GM20000 (cell line): ENCODE data around the gene TMEM59L.

Experiments
- DNase-seq: peaks from one replicate; pipeline ENCODE4 v3.0.0; 2012; ENCODE audit warnings: low spot score
- TF ChIP-seq, protein P1 (sequence below): IDR thresholded peaks from 2 replicates; pipeline ENCODE4 v1.5.1; 2012; ENCODE audit warnings: mild to moderate bottlenecking, control low read depth; ENCODE audit errors: extremely low read depth, missing control alignments

Gene TMEM59L

DNA sequence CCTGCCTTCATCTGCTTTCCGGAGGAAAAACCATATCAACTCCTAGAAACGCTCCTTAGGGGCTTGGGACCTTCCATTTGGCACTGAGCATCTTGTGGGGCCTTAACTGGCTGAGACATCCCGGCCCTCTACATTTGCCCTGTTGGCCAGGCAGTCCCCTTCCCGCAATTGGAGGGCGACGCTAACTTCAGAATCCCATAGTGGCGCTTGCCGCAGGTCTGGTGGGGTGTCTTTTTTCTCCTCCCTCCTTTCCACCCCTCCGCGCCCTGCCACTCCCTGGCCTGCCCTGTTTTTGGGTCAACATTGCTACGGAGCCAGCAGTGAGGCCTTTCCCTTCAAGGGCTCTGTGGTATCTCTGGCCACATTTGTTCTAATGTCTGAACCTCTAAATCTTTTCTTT is 57.2 kb downstream of the TMEM59L start:
- no peak for DNase-seq
- TF ChIP-seq, protein P1, sequence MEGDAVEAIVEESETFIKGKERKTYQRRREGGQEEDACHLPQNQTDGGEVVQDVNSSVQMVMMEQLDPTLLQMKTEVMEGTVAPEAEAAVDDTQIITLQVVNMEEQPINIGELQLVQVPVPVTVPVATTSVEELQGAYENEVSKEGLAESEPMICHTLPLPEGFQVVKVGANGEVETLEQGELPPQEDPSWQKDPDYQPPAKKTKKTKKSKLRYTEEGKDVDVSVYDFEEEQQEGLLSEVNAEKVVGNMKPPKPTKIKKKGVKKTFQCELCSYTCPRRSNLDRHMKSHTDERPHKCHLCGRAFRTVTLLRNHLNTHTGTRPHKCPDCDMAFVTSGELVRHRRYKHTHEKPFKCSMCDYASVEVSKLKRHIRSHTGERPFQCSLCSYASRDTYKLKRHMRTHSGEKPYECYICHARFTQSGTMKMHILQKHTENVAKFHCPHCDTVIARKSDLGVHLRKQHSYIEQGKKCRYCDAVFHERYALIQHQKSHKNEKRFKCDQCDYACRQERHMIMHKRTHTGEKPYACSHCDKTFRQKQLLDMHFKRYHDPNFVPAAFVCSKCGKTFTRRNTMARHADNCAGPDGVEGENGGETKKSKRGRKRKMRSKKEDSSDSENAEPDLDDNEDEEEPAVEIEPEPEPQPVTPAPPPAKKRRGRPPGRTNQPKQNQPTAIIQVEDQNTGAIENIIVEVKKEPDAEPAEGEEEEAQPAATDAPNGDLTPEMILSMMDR: no peak

DNA sequence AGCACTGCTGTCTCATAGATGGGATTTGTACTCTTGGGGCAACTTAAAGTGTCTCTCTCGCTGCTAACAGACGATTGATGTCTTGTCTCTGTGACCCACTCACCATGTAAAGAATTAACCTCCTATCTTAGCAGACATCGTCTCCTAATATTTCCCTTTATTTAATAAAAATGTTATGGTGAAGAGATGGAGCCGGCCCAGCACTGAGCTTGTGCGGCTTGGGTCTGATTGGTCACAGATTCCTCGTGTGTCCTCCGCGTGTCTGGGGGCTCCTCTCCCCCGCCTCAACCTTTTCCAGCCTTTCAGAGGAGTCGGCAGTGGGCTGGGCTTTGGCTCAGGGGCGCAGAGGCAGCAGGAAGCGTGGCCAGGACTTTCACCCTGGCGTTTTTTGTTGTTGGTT is 57.6 kb downstream of the TMEM59L start:
- TF ChIP-seq, protein P1: no peak
- no peak for DNase-seq
